ENCODE data around the gene ZRSR2. TPM values are rescaled to one million over a fixed set of nuclear protein-coding genes. Genes with fewer than 3 reads are reported as not detected.
A peak's percentile ranks its signal among the peaks of the same experiment; 100 is the strongest.

ZRSR2 gene
- total RNA-seq, 2 donors from 2014 or later = 4.0 to 6.1 TPM

GRCh38 chrX:15748841-15749240 lies 41.4 kb upstream of the ZRSR2 start:
- TF ChIP-seq CTCF (IDR thresholded peaks at IDR 0.05) = no peak
- peak overlapping the region in 1 of 2 donors; percentile 76 for H3K27ac ChIP-seq

DNA sequence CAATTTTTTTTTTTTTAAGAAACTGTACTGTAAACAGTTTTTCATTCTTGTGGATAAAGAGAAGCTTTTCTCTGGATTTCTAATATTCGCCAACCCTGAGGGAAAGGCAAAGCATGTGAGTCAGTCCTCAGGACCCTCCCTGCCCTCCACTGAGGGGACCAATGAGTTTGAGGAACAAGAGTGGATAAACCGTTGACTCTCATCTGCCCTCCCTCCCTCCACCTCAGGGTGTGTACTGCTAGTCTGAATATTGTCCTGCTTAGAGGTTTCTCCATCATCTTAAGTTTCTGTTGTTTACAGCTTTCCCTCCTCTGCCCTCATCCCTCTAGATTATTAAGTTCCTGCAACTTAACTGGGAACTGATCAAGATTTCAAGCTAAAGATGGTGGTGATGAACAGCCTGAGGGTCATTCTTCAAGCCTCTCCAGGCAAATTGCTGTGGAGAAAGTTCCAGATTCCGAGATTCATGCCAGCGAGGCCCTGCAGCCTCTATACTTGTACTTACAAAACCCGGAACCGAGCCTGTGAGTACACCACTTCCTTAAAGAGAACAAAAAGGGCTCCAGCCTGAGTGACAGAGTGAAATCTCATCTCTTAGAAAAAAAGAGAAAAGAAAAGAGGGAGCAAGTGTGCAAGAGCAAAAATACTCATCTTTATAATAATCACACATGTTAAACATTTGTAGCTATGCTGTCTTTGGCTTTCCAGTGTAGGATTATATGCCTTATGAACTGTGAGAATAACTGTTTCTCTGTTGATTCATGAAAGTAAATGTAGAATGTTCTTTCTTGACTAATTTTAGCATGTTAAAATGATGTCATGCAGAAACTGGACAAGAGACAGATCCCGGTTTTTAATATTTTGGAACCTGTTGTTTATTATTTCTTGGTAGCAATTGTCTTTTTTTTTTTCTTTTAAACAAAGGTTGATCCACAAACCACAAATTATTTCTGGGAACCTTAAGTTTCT lies 40.4 kb upstream of the ZRSR2 start:
- peak; percentile 64 for DNase-seq (ENCODE audit: low spot score)
- no peak for TF ChIP-seq CTCF (IDR thresholded peaks at IDR 0.05)
- Histone ChIP-seq H3K27me3 (no peaks in the 10 kb centered on the region), H3K36me3 (no peaks in the 10 kb centered on the region), H3K4me1 (peaks cover 0 to 16% of the 10 kb centered on the region in 2 donors), H3K9me3 (no peaks in the 10 kb centered on the region), H3K4me3 (no peak overlapping the region), H3K27ac (peak overlapping the region; percentile 75 to 76)

More at GRCh38 chrX:15748841-15749240, 41.4 kb upstream of the ZRSR2 start:
- Histone ChIP-seq H3K4me1 (peaks cover 0 to 24% of the 10 kb centered on the region in 2 donors), H3K4me3 (no peak overlapping the region), H3K27me3 (no peaks in the 10 kb centered on the region), H3K36me3 (no peaks in the 10 kb centered on the region), H3K9me3 (no peaks in the 10 kb centered on the region)
- DNase-seq (ENCODE audit: low spot score) = no peak

GRCh38 chrX:15750611-15751154 lies 39.6 kb upstream of the ZRSR2 start:
- no peak for TF ChIP-seq CTCF (IDR thresholded peaks at IDR 0.05)
- Histone ChIP-seq H3K4me1 (peaks cover 0 to 16% of the 10 kb centered on the region in 2 donors), H3K27ac (peak overlapping the region; percentile 75 to 76), H3K27me3 (no peaks in the 10 kb centered on the region), H3K9me3 (no peaks in the 10 kb centered on the region), H3K36me3 (no peaks in the 10 kb centered on the region), H3K4me3 (no peak overlapping the region)
- DNase-seq (ENCODE audit: low spot score) = no peak

GRCh38 chrX:15751155-15751819 lies 39.0 kb upstream of the ZRSR2 start:
- H3K4me3 ChIP-seq = no peak overlapping the region
- TF ChIP-seq CTCF (IDR thresholded peaks at IDR 0.05) = no peak
- H3K27me3 ChIP-seq = no peaks in the 10 kb centered on the region
- H3K9me3 ChIP-seq = no peaks in the 10 kb centered on the region
- peaks cover 0 to 16% of the 10 kb centered on the region in 2 donors for H3K4me1 ChIP-seq
- peak overlapping the region; percentile 75 to 76 for H3K27ac ChIP-seq
- DNase-seq (ENCODE audit: low spot score) = no peak
- H3K36me3 ChIP-seq = no peaks in the 10 kb centered on the region

- no peak for TF ChIP-seq CTCF (IDR thresholded peaks at IDR 0.05)
- no peak overlapping the region for H3K4me3 ChIP-seq
- peaks cover 0 to 16% of the 10 kb centered on the region in 2 donors for H3K4me1 ChIP-seq
- no peaks in the 10 kb centered on the region for H3K9me3 ChIP-seq
- no peaks in the 10 kb centered on the region for H3K27me3 ChIP-seq
- H3K27ac ChIP-seq = no peak overlapping the region
- DNase-seq (ENCODE audit: low spot score) = no peak
- no peaks in the 10 kb centered on the region for H3K36me3 ChIP-seq
Measured at GRCh38 chrX:15755091-15755490, 35.2 kb upstream of the ZRSR2 start.

Data from right atrium auricular region (tissue), 2 donors.